Neuronal stem cell (in vitro differentiated cells): ENCODE results near the gene EMC9.
"Not testable (repeated sequence)": the region's sequence is repeated elsewhere in the genome, so short reads cannot be mapped to it uniquely, and the experiment has no call there.

Experiments
- DNase-seq: peaks from one replicate; pipeline ENCODE4 v3.0.0-alpha.2; 2013; ENCODE audit warnings: low spot score
- H2AFZ ChIP-seq: one replicate; pipeline ENCODE4 v1.6.1; 2013; ENCODE audit warnings: mild to moderate bottlenecking, low read length, inconsistent platforms
- H2AK5ac ChIP-seq: 2 replicates; pipeline ENCODE4 v1.6.1; 2013; ENCODE audit warnings: low read depth, mild to moderate bottlenecking, inconsistent platforms, low read length, moderate library complexity, mixed read lengths
- H2BK120ac ChIP-seq: 2 replicates; pipeline ENCODE4 v1.6.1; 2013; ENCODE audit warnings: low read depth, mild to moderate bottlenecking, inconsistent platforms, low read length, moderate library complexity, mixed read lengths
- H2BK12ac ChIP-seq: one replicate; pipeline ENCODE4 v1.6.1; 2013; ENCODE audit warnings: low read length, inconsistent platforms
- H2BK15ac ChIP-seq: 2 replicates; pipeline ENCODE4 v1.6.1; 2013; ENCODE audit warnings: mild to moderate bottlenecking, low read length, inconsistent platforms, mixed read lengths
- H2BK5ac ChIP-seq: one replicate; pipeline ENCODE4 v1.6.1; 2013; ENCODE audit warnings: inconsistent platforms, mild to moderate bottlenecking, low read length, moderate library complexity
- H3K14ac ChIP-seq: one replicate; pipeline ENCODE4 v1.6.1; 2013; ENCODE audit warnings: low read length, inconsistent platforms
- H3K18ac ChIP-seq: 2 replicates; pipeline ENCODE4 v1.6.1; 2013; ENCODE audit warnings: low read length, inconsistent platforms
- H3K23ac ChIP-seq: 2 replicates; pipeline ENCODE4 v1.6.1; 2013; ENCODE audit warnings: low read depth, mild to moderate bottlenecking, mixed read lengths, low read length, inconsistent platforms; ENCODE audit not compliant: poor library complexity
- H3K27ac ChIP-seq: replicated peaks from 3 replicates; pipeline ENCODE4 v1.5.1; 2013; ENCODE audit warnings: low read length, inconsistent platforms
- H3K27me3 ChIP-seq, 3 experiments: 2 replicates each; pipeline ENCODE4 v1.6.1; 2013; ENCODE audit warnings: low read length in 3 of 3, mild to moderate bottlenecking in 2 of 3, inconsistent platforms in 1 of 3, low read depth in 1 of 3, mixed read lengths in 1 of 3, moderate library complexity in 1 of 3; ENCODE audit not compliant: control insufficient read depth in 3 of 3, insufficient read depth in 3 of 3
- H3K36me3 ChIP-seq, 2 donors: replicated peaks in 1 of 2; 2 replicates each; pipeline ENCODE4 v1.6.1; 2013; ENCODE audit warnings: low read length in 2 of 2; ENCODE audit not compliant: control insufficient read depth in 2 of 2, insufficient read depth in 2 of 2
- H3K4ac ChIP-seq: 2 replicates; pipeline ENCODE4 v1.6.1; 2013; ENCODE audit warnings: inconsistent platforms, mild to moderate bottlenecking, low read length, moderate library complexity
- H3K4me1 ChIP-seq, 2 donors: 1 replicate in 1 of 2; 2 replicates in 1 of 2; pipeline ENCODE4 v1.6.1; 2013; ENCODE audit warnings: low read length in 2 of 2, low read depth in 1 of 2; ENCODE audit not compliant: control insufficient read depth in 2 of 2, insufficient read depth in 1 of 2
- H3K4me2 ChIP-seq: one replicate; pipeline ENCODE4 v1.6.1; 2013; ENCODE audit warnings: mild to moderate bottlenecking, low read length, inconsistent platforms; ENCODE audit not compliant: insufficient read depth, poor library complexity, severe bottlenecking
- H3K4me3 ChIP-seq, 2 donors: 2 replicates each; pipeline ENCODE4 v1.5.1; 2013; ENCODE audit warnings: low read length in 2 of 2, mild to moderate bottlenecking in 2 of 2, inconsistent platforms in 1 of 2, moderate library complexity in 1 of 2
- H3K79me1 ChIP-seq: one replicate; pipeline ENCODE4 v1.6.1; 2013; ENCODE audit warnings: low read depth, mild to moderate bottlenecking, inconsistent platforms, low read length, moderate library complexity
- H3K9ac ChIP-seq: one replicate; pipeline ENCODE4 v1.6.1; 2013; ENCODE audit warnings: mild to moderate bottlenecking, low read depth, low read length, inconsistent platforms; ENCODE audit not compliant: poor library complexity
- H3K9me3 ChIP-seq, 2 donors: replicated peaks in 1 of 2; 2 replicates each; pipeline versions ENCODE3 to v1.6.1; 2013; ENCODE audit warnings: low read length in 2 of 2, mild to moderate bottlenecking in 2 of 2, inconsistent platforms in 1 of 2, low read depth in 1 of 2, mixed read lengths in 1 of 2, moderate library complexity in 1 of 2; ENCODE audit not compliant: control insufficient read depth in 2 of 2, insufficient read depth in 1 of 2
- H4K8ac ChIP-seq: one replicate; pipeline ENCODE4 v1.6.1; 2013; ENCODE audit warnings: low read depth, mild to moderate bottlenecking, inconsistent platforms, low read length, moderate library complexity
- H4K91ac ChIP-seq: one replicate; pipeline ENCODE4 v1.6.1; 2013; ENCODE audit warnings: low read length, low read depth, mild to moderate bottlenecking, inconsistent platforms; ENCODE audit not compliant: poor library complexity
- WGBS, 2 donors: extraction: QIAGEN DNeasy Blood & Tissue Kit; methylation state at CpG; one replicate each; pipeline ENCODE4 v1.1.7; 2013; ENCODE audit warnings: missing lambda C conversion rate in 2 of 2, mixed read lengths in 1 of 2; ENCODE audit not compliant: insufficient read length in 2 of 2, insufficient replicate concordance in 1 of 2; ENCODE audit errors: extremely low coverage in 2 of 2; 5-methylcytosine and 5-hydroxymethylcytosine counted together

EMC9 gene

GRCh38 chr14:24105609-24106239 is 35.7 kb downstream of the EMC9 start:
- H3K18ac ChIP-seq, H3K4me1 ChIP-seq, H3K4ac ChIP-seq, H2BK5ac ChIP-seq, H2BK12ac ChIP-seq, H3K9me3 ChIP-seq, H4K91ac ChIP-seq, H2AK5ac ChIP-seq, DNase-seq, H2AFZ ChIP-seq, H3K14ac ChIP-seq, H3K4me2 ChIP-seq, H2BK15ac ChIP-seq, H3K4me3 ChIP-seq, H3K27me3 ChIP-seq, H2BK120ac ChIP-seq, H3K23ac ChIP-seq, H3K79me1 ChIP-seq, H3K27ac ChIP-seq, H4K8ac ChIP-seq, H3K9ac ChIP-seq: not testable (repeated sequence)
- peaks cover 13 to 23% of the 10 kb centered on the region in 2 donors for H3K36me3 ChIP-seq
- no CpG with 5 or more reads among the region's 8 CpGs for WGBS, 2 donors

- Histone ChIP-seq H3K4me2 (no peak overlapping the region), H3K36me3 (peaks cover 25 to 42% of the 10 kb centered on the region in 2 donors)
- DNase-seq = no peak
Measured at GRCh38 chr14:24103451-24103850, 37.9 kb downstream of the EMC9 start.

GRCh38 chr14:24102357-24103048 is 38.9 kb downstream of the EMC9 start:
- H3K4me1 ChIP-seq = no peaks in the 10 kb centered on the region
- no peak overlapping the region for H3K27ac ChIP-seq
- H3K27me3 ChIP-seq = no peaks in the 10 kb centered on the region
- no peak overlapping the region for H3K9ac ChIP-seq
- no peak overlapping the region for H3K4me2 ChIP-seq
- no peak overlapping the region for H3K4me3 ChIP-seq
- peaks cover 0 to 2% of the 10 kb centered on the region in 2 donors for H3K9me3 ChIP-seq
- no peak overlapping the region for H3K18ac ChIP-seq
- no peak overlapping the region for H2BK15ac ChIP-seq
- no peak overlapping the region for H3K23ac ChIP-seq
- H4K91ac ChIP-seq = no peak overlapping the region
- no peak overlapping the region for H2AK5ac ChIP-seq
- H3K36me3 ChIP-seq = peaks cover 29 to 48% of the 10 kb centered on the region in 2 donors
- no peak overlapping the region for H3K14ac ChIP-seq
- H2BK5ac ChIP-seq = no peak overlapping the region
- H3K4ac ChIP-seq = no peak overlapping the region
- no peak overlapping the region for H4K8ac ChIP-seq
- no CpG with 5 or more reads among the region's 7 CpGs for WGBS, 2 donors
- no peak overlapping the region for H2BK120ac ChIP-seq
- DNase-seq = no peak
- H2AFZ ChIP-seq = no peak overlapping the region
- no peak overlapping the region for H2BK12ac ChIP-seq
- no peaks in the 10 kb centered on the region for H3K79me1 ChIP-seq

More at GRCh38 chr14:24103451-24103850, 37.9 kb downstream of the EMC9 start:
- Histone ChIP-seq H2BK12ac (no peak overlapping the region), H3K27me3 (no peaks in the 10 kb centered on the region), H3K18ac (no peak overlapping the region), H3K9me3 (peaks cover 0 to 2% of the 10 kb centered on the region in 2 donors), H3K14ac (no peak overlapping the region), H2BK120ac (no peak overlapping the region), H2AK5ac (no peak overlapping the region), H2AFZ (no peak overlapping the region), H2BK15ac (no peak overlapping the region), H3K23ac (no peak overlapping the region), H3K9ac (no peak overlapping the region), H4K91ac (no peak overlapping the region), H3K4me1 (no peaks in the 10 kb centered on the region), H3K4me3 (no peak overlapping the region), H4K8ac (no peak overlapping the region), H3K27ac (no peak overlapping the region), H3K4ac (no peak overlapping the region), H2BK5ac (no peak overlapping the region), H3K79me1 (no peaks in the 10 kb centered on the region)
- WGBS, 2 donors = no CpG with 5 or more reads among the region's 13 CpGs

- H3K18ac ChIP-seq = no peak overlapping the region
- H3K36me3 ChIP-seq = peaks cover 31 to 48% of the 10 kb centered on the region in 2 donors
- DNase-seq = no peak
- H4K8ac ChIP-seq = no peak overlapping the region
- no peak overlapping the region for H3K14ac ChIP-seq
- no peak overlapping the region for H3K4me2 ChIP-seq
- peaks cover 0 to 2% of the 10 kb centered on the region in 2 donors for H3K9me3 ChIP-seq
- H3K4me1 ChIP-seq = no peaks in the 10 kb centered on the region
- H3K27ac ChIP-seq = no peak overlapping the region
- H3K4ac ChIP-seq = no peak overlapping the region
- H3K23ac ChIP-seq = no peak overlapping the region
- no peak overlapping the region for H3K4me3 ChIP-seq
- no peak overlapping the region for H2BK12ac ChIP-seq
- no peak overlapping the region for H2BK15ac ChIP-seq
- no peaks in the 10 kb centered on the region for H3K27me3 ChIP-seq
- H3K79me1 ChIP-seq = no peaks in the 10 kb centered on the region
- no peak overlapping the region for H2AK5ac ChIP-seq
- H2BK120ac ChIP-seq = no peak overlapping the region
- H2BK5ac ChIP-seq = no peak overlapping the region
- H3K9ac ChIP-seq = no peak overlapping the region
- H2AFZ ChIP-seq = no peak overlapping the region
- no peak overlapping the region for H4K91ac ChIP-seq
- no CpG with 5 or more reads among the region's 3 CpGs for WGBS, 2 donors
Measured at GRCh38 chr14:24100982-24101494, 40.4 kb downstream of the EMC9 start.
